ENCODE measurements around the gene SIDT2.
A peak's percentile ranks its signal among the peaks of the same experiment; 100 is the strongest.

The SIDT2 gene

DNA sequence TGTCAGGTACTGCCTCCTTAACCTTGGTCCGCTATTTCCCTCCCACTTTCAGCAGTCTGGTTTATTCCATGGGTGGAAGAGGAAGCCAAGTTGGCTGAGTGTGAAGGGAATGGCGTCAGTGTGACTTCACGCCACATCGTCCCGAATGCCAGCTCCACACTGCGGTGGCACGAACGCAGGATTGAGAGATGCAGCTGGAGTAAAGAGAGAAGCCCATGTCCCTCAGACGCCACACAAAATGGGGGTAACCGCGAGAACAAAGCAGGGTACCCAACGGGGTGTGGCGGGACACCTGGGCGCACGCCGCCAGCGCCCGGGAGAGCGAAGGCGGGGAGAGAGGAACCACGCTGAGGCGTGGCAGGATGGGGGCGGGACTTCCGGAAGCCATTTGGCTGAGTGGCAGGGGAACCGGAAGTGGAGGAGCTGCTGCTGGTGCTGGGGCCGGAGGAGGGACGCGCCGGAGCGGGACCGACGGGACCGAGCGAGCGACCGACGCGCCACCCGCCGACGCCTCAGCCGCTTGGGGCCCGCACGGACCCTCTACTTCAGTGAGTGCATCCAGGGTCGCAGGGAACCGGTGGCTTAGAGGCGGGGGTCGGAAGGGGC lies 34.6 kb upstream of the SIDT2 start, which contains the start of gene PAFAH1B2:
PAFAH1B2 (plus strand) TSS at position 417 of the 606 bp plus-strand sequence. CDS start 8,161 bp downstream, outside the sequence.
- TF ChIP-seq YY1 (IDR thresholded peaks at IDR 0.05; ENCODE audit: insufficient read depth, insufficient read length) (no peak), SUZ12 (IDR thresholded peaks at IDR 0.05; ENCODE audit: extremely low read depth, insufficient read depth, insufficient read length) (no peak), ZNF274 (IDR thresholded peaks at IDR 0.05; ENCODE audit: low read depth, low read length) (no peak)

DNA sequence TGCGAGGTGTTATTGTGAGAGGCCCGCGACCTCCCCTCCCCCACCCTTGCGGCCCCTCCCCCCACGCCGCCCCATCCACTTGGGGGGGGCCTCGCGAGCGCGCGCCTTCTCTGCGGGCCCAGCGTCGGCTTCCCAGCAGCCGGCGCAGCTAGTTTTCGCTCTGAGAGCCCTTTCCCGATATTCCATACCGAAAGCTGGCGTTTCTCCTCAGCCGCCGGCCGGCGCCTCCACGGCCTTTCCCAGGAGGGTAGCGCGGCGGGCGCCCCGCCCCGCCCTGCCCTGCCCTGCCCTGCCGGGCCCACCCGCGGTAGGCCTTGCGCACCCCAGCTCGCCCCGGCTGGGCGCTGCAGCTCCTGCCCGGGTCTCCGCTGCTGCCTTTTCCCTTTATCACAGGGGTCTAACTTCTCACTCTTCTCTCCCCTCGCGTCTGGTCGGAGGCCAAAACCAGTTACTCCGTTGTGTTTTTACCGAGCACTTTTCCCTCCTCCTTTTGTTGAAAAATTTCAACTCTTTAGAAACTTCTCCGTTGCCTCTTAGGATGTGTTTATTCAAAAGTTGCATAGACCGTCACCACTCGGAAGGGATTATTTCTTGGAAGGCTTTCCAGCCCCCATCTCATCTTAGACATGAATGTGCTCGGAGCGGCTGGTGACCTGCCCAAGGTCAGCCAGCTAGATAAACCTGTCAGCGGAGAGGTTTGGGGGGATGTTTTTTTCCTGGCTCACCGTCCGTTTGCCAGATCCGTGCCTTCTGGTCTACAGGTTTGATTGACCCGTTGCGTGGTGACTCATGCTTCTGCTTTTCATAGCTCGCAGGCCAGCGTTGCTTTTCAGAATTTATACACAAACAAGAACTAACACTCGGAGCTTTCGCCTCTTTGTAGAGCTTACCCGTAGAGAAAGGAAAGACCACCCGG lies 33.8 kb upstream of the SIDT2 start:
- DNase-seq (ENCODE audit: low read depth, low spot score) = no peak
- H3K9ac ChIP-seq (ENCODE audit: insufficient read length, low read depth) = peak overlapping the region; percentile 98
- peak overlapping the region; percentile 66 for H3K4me3 ChIP-seq (ENCODE audit: insufficient read length, low read depth)
- H3K27me3 ChIP-seq (ENCODE audit: insufficient read depth, insufficient read length) = no peaks in the 10 kb centered on the region
- peaks cover 19% of the 10 kb centered on the region for H3K36me3 ChIP-seq (ENCODE audit: insufficient read depth, insufficient read length, low read length)
- peaks cover 2% of the 10 kb centered on the region for H3K4me1 ChIP-seq (ENCODE audit: insufficient read depth, insufficient read length)
- no peaks in the 10 kb centered on the region for H3K9me3 ChIP-seq (ENCODE audit: insufficient read depth, low read length)
- no peak for TF ChIP-seq YY1 (IDR thresholded peaks at IDR 0.05; ENCODE audit: insufficient read depth, insufficient read length)
- TF ChIP-seq SUZ12 (IDR thresholded peaks at IDR 0.05; ENCODE audit: extremely low read depth, insufficient read depth, insufficient read length) = no peak
- no peak for TF ChIP-seq ZNF274 (IDR thresholded peaks at IDR 0.05; ENCODE audit: low read depth, low read length)

More for the DNA sequence above, 34.6 kb upstream of the SIDT2 start, which contains the start of gene PAFAH1B2:
- Histone ChIP-seq H3K36me3 (ENCODE audit: insufficient read depth, insufficient read length, low read length) (peaks cover 19% of the 10 kb centered on the region), H3K4me3 (ENCODE audit: insufficient read length, low read depth) (peak within 1 kb of the TSS; percentile 66), H3K9ac (ENCODE audit: insufficient read length, low read depth) (peak within 1 kb of the TSS; percentile 98), H3K9me3 (ENCODE audit: insufficient read depth, low read length) (no peaks in the 10 kb centered on the region), H3K4me1 (ENCODE audit: insufficient read depth, insufficient read length) (peaks cover 2% of the 10 kb centered on the region), H3K27me3 (ENCODE audit: insufficient read depth, insufficient read length) (no peaks in the 10 kb centered on the region)
- peak; percentile 86 for DNase-seq (ENCODE audit: low read depth, low spot score)

DNA sequence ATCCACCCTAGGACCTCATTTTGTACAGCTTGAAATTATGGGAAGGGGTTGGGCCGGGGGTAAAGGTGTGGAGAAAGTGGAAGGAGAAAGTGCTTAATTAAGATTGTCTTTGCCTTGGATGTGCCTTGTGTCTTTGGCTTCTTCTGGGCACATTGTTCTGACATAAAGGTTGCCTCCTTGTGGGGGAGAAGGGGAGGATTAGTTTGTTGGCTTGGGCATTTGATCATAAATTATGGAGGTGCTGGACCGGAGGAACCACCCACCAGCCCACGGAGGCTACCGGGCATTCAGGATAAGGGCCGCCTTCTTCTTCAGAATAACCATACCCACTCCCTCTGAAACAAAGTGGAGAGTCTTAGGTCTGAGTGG lies 33.2 kb upstream of the SIDT2 start:
- peaks cover 19% of the 10 kb centered on the region for H3K36me3 ChIP-seq (ENCODE audit: insufficient read depth, insufficient read length, low read length)
- H3K9me3 ChIP-seq (ENCODE audit: insufficient read depth, low read length) = no peaks in the 10 kb centered on the region
- no peaks in the 10 kb centered on the region for H3K27me3 ChIP-seq (ENCODE audit: insufficient read depth, insufficient read length)
- DNase-seq (ENCODE audit: low read depth, low spot score) = no peak
- TF ChIP-seq ZNF274 (IDR thresholded peaks at IDR 0.05; ENCODE audit: low read depth, low read length) (no peak), YY1 (IDR thresholded peaks at IDR 0.05; ENCODE audit: insufficient read depth, insufficient read length) (no peak), SUZ12 (IDR thresholded peaks at IDR 0.05; ENCODE audit: extremely low read depth, insufficient read depth, insufficient read length) (no peak)
- peak overlapping the region; percentile 98 for H3K9ac ChIP-seq (ENCODE audit: insufficient read length, low read depth)
- H3K4me3 ChIP-seq (ENCODE audit: insufficient read length, low read depth) = peak overlapping the region; percentile 66
- H3K4me1 ChIP-seq (ENCODE audit: insufficient read depth, insufficient read length) = peaks cover 2% of the 10 kb centered on the region

DNA sequence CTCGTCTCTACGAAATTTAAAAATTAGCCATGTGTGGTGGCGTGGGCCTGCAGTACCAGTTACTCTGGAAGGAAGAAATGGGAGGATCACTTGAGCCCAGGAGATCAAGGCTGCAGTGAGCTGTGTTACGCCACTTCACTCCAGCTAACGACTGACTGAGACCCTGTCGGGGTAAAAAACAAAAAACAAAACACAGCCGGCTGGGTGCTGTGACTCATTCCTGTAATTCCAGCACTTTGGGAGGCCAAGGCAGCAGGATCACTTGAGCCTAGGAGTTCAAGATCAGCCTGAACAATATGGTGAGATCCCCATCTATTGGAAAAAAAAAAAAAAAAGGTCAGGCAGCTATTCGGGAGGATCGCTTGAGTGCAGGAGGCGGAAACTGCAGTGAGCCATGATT lies 32.0 kb upstream of the SIDT2 start:
- Histone ChIP-seq H3K4me3 (ENCODE audit: insufficient read length, low read depth) (no peak overlapping the region), H3K27me3 (ENCODE audit: insufficient read depth, insufficient read length) (no peaks in the 10 kb centered on the region), H3K9ac (ENCODE audit: insufficient read length, low read depth) (peak overlapping the region; percentile 36), H3K9me3 (ENCODE audit: insufficient read depth, low read length) (no peaks in the 10 kb centered on the region), H3K4me1 (ENCODE audit: insufficient read depth, insufficient read length) (peaks cover 2% of the 10 kb centered on the region), H3K36me3 (ENCODE audit: insufficient read depth, insufficient read length, low read length) (peaks cover 19% of the 10 kb centered on the region)
- TF ChIP-seq YY1 (IDR thresholded peaks at IDR 0.05; ENCODE audit: insufficient read depth, insufficient read length) = no peak
- TF ChIP-seq ZNF274 (IDR thresholded peaks at IDR 0.05; ENCODE audit: low read depth, low read length) = no peak
- no peak for TF ChIP-seq SUZ12 (IDR thresholded peaks at IDR 0.05; ENCODE audit: extremely low read depth, insufficient read depth, insufficient read length)
- no peak for DNase-seq (ENCODE audit: low read depth, low spot score)

DNA sequence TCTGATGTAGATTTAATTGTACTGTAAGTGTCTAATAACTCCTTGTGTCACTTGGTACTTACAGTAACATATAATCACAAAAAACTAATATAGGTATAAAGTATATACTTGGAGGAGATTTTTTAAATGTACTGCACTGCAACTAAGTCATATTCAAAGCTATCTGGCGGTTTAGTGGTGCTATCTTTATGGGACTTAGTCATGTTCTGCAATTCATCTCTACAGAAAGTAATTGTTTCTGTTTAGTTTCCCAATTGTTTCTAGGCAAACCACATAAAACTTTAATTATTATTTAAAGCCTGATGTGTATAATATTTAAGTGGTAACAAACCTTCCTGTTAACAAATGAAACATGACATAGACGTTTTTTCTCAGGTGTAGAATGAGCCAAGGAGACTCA lies 26.5 kb upstream of the SIDT2 start:
- Histone ChIP-seq H3K36me3 (ENCODE audit: insufficient read depth, insufficient read length, low read length) (peaks cover 54% of the 10 kb centered on the region), H3K4me1 (ENCODE audit: insufficient read depth, insufficient read length) (no peaks in the 10 kb centered on the region), H3K4me3 (ENCODE audit: insufficient read length, low read depth) (no peak overlapping the region), H3K9me3 (ENCODE audit: insufficient read depth, low read length) (no peaks in the 10 kb centered on the region), H3K9ac (ENCODE audit: insufficient read length, low read depth) (no peak overlapping the region), H3K27me3 (ENCODE audit: insufficient read depth, insufficient read length) (no peaks in the 10 kb centered on the region)
- no peak for TF ChIP-seq YY1 (IDR thresholded peaks at IDR 0.05; ENCODE audit: insufficient read depth, insufficient read length)
- no peak for TF ChIP-seq ZNF274 (IDR thresholded peaks at IDR 0.05; ENCODE audit: low read depth, low read length)
- no peak for TF ChIP-seq SUZ12 (IDR thresholded peaks at IDR 0.05; ENCODE audit: extremely low read depth, insufficient read depth, insufficient read length)
- DNase-seq (ENCODE audit: low read depth, low spot score) = no peak

DNA sequence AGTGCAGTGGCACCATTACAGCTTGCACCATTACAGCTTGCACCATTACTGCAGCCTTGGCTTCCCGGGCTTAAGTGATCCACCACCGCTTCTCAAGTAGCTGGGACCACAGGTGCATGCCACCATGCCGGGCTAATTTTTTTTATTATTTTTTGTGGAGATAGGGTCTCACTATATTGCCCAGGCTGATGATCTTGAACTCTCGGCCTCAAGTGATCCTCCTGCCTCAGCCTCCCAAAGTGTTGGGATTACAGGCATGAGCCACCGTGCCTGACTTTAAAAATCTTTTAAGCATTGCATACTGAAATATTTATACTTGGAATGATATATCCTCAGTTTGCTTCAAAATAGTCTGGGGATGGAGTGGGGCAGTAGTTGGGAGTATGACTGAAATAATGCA lies 24.1 kb upstream of the SIDT2 start:
- Histone ChIP-seq H3K9me3 (ENCODE audit: insufficient read depth, low read length) (no peaks in the 10 kb centered on the region), H3K4me3 (ENCODE audit: insufficient read length, low read depth) (no peak overlapping the region), H3K27me3 (ENCODE audit: insufficient read depth, insufficient read length) (no peaks in the 10 kb centered on the region), H3K4me1 (ENCODE audit: insufficient read depth, insufficient read length) (no peaks in the 10 kb centered on the region), H3K36me3 (ENCODE audit: insufficient read depth, insufficient read length, low read length) (peaks cover 50% of the 10 kb centered on the region), H3K9ac (ENCODE audit: insufficient read length, low read depth) (no peak overlapping the region)
- TF ChIP-seq SUZ12 (IDR thresholded peaks at IDR 0.05; ENCODE audit: extremely low read depth, insufficient read depth, insufficient read length) = no peak
- no peak for TF ChIP-seq ZNF274 (IDR thresholded peaks at IDR 0.05; ENCODE audit: low read depth, low read length)
- TF ChIP-seq YY1 (IDR thresholded peaks at IDR 0.05; ENCODE audit: insufficient read depth, insufficient read length) = no peak
- DNase-seq (ENCODE audit: low read depth, low spot score) = no peak

DNA sequence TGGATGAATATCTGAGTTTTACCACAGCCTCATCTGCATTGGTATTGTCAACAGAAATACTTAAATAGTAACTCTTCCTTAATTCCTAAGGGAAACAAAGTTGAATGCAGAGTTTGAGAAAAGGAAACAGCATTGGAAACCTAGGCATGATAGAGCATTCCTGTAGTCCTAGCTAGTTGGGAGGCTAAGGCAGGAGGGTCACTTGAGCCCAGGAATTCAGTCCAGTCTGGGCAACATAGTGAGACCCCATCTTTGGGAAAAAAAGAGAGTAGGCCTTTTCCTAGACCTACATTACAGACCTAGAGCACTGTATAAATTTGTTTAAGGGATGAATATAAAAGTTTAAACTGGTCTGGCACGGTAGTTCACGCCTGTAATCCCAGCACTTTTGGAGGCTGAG lies 21.0 kb upstream of the SIDT2 start:
- Histone ChIP-seq H3K4me3 (ENCODE audit: insufficient read length, low read depth) (no peak overlapping the region), H3K36me3 (ENCODE audit: insufficient read depth, insufficient read length, low read length) (peaks cover 73% of the 10 kb centered on the region), H3K9me3 (ENCODE audit: insufficient read depth, low read length) (no peaks in the 10 kb centered on the region), H3K9ac (ENCODE audit: insufficient read length, low read depth) (no peak overlapping the region), H3K4me1 (ENCODE audit: insufficient read depth, insufficient read length) (no peaks in the 10 kb centered on the region), H3K27me3 (ENCODE audit: insufficient read depth, insufficient read length) (no peaks in the 10 kb centered on the region)
- DNase-seq (ENCODE audit: low read depth, low spot score) = no peak
- no peak for TF ChIP-seq SUZ12 (IDR thresholded peaks at IDR 0.05; ENCODE audit: extremely low read depth, insufficient read depth, insufficient read length)
- TF ChIP-seq ZNF274 (IDR thresholded peaks at IDR 0.05; ENCODE audit: low read depth, low read length) = no peak
- TF ChIP-seq YY1 (IDR thresholded peaks at IDR 0.05; ENCODE audit: insufficient read depth, insufficient read length) = no peak

All from NT2/D1 (cell line).